Lung (tissue), 12 donors: ENCODE measurements around the gene SRPRB. TPM values are rescaled to one million over a fixed set of nuclear protein-coding genes. Genes with fewer than 3 reads are reported as not detected.

Experiments
- ATAC-seq: fragments of 200-7000 bp; cut with Tn5 transposase; one replicate; pipeline ENCODE4 v1.9.1; 2020; ENCODE audit warnings: moderate number of reproducible peaks; ENCODE audit not compliant: insufficient read depth, low FRiP score
- DNase-seq, 3 donors: peaks; one replicate each; pipeline ENCODE4 v3.0.0-alpha.2; 2013 to 2017
- H3K27ac ChIP-seq, 2 donors: one replicate each; pipeline ENCODE4 v1.5.1; 2013; ENCODE audit warnings: mild to moderate bottlenecking in 2 of 2, moderate library complexity in 2 of 2, control low read depth in 1 of 2, inconsistent platforms in 1 of 2, low read depth in 1 of 2, low read length in 1 of 2
- H3K27me3 ChIP-seq, 3 donors: one replicate each; pipeline ENCODE4 v1.5.1; 2013; ENCODE audit warnings: low read length in 2 of 3; ENCODE audit not compliant: control insufficient read depth in 3 of 3, insufficient read depth in 3 of 3
- H3K36me3 ChIP-seq, 4 donors: one replicate each; pipeline ENCODE4 v1.5.1; 2013; ENCODE audit warnings: low read length in 4 of 4, mild to moderate bottlenecking in 1 of 4, moderate library complexity in 1 of 4; ENCODE audit not compliant: control insufficient read depth in 4 of 4, insufficient read depth in 4 of 4
- H3K4me1 ChIP-seq, 5 donors: one replicate each; pipeline ENCODE4 v1.5.1; 2013; ENCODE audit warnings: low read length in 5 of 5, mild to moderate bottlenecking in 2 of 5, moderate library complexity in 1 of 5; ENCODE audit not compliant: control insufficient read depth in 5 of 5, insufficient read depth in 5 of 5
- H3K4me3 ChIP-seq: one replicate; pipeline ENCODE4 v1.5.1; 2013; ENCODE audit warnings: mild to moderate bottlenecking, control low read depth, moderate library complexity
- H3K9ac ChIP-seq, 2 donors: one replicate each; pipeline ENCODE4 v1.5.1; 2013; ENCODE audit warnings: low read length in 2 of 2, control low read depth in 1 of 2; ENCODE audit not compliant: insufficient read depth in 1 of 2
- H3K9me3 ChIP-seq, 4 donors: one replicate each; pipeline ENCODE4 v1.5.1; 2013; ENCODE audit warnings: low read length in 3 of 4, mild to moderate bottlenecking in 1 of 4, moderate library complexity in 1 of 4; ENCODE audit not compliant: control insufficient read depth in 4 of 4, insufficient read depth in 3 of 4
- CTCF ChIP-seq: IDR thresholded peaks from 2 replicates; pipeline ENCODE4 v1.5.1; 2012; ENCODE audit warnings: mild to moderate bottlenecking; ENCODE audit errors: control extremely low read depth, extremely low read depth
- WGBS, 2 donors: extraction: QIAGEN DNeasy Blood & Tissue Kit; methylation state at CpG; one replicate each; pipeline ENCODE4 v1.1.7; 2013; 5-methylcytosine and 5-hydroxymethylcytosine counted together
- polyA plus RNA-seq, 2 donors: library from polyadenylated mRNA; stranded (reverse); fragments of 200-250 nt; gene quantifications; one replicate each; pipeline ENCODE4 v1.2.1, GENCODE V29; 2013
- total RNA-seq, 2 donors: library from RNA; depleted of rRNA in 1 of 2; stranded (reverse); fragments of >200 nt in 1 of 2; gene quantifications; one replicate each; pipeline ENCODE4 v1.2.1, GENCODE V29; 2014 to 2021
- donor health status: control.
- donor health status: control.
- donor health status: Bipolar disorder and iron deficiency.
- donor health status: healthy.
- donor health status: DM: yes; HTN: yes; CAD: no.

The SRPRB gene
- total and polyA plus RNA-seq, 4 donors = 20.3 to 82.4 (median 39.3) TPM

- TF ChIP-seq CTCF = no peak
- Histone ChIP-seq H3K9me3 (no peaks in the 10 kb centered on the region), H3K27me3 (no peaks in the 10 kb centered on the region), H3K4me1 (no peaks in the 10 kb centered on the region), H3K9ac (no peak overlapping the region), H3K4me3 (no peak overlapping the region), H3K27ac (no peak overlapping the region), H3K36me3 (no peaks in the 10 kb centered on the region)
- ATAC-seq = no peak
- WGBS, 2 donors = 92 to 94% methylated on average over 5 of the region's 5 CpGs
- DNase-seq = no peak
These were observed 54.9 kb downstream of the SRPRB start for GRCh38 chr3:133860519-133860918.

GRCh38 chr3:133862161-133862560 lies 56.5 kb downstream of the SRPRB start:
- Histone ChIP-seq H3K9ac (no peak overlapping the region), H3K4me3 (no peak overlapping the region), H3K36me3 (no peaks in the 10 kb centered on the region), H3K9me3 (no peaks in the 10 kb centered on the region), H3K4me1 (no peaks in the 10 kb centered on the region), H3K27me3 (no peaks in the 10 kb centered on the region), H3K27ac (no peak overlapping the region)
- DNase-seq (no peak), ATAC-seq (no peak)
- TF ChIP-seq CTCF = no peak
- 82 to 91% methylated on average over 4 of the region's 4 CpGs for whole genome bisulfite sequencing, 2 donors

- Histone ChIP-seq H3K4me1 (no peaks in the 10 kb centered on the region), H3K9me3 (no peaks in the 10 kb centered on the region), H3K27ac (no peak overlapping the region), H3K9ac (no peak overlapping the region), H3K36me3 (no peaks in the 10 kb centered on the region), H3K4me3 (no peak overlapping the region), H3K27me3 (no peaks in the 10 kb centered on the region)
- no peak for DNase-seq
- no peak for ATAC-seq
- WGBS, 2 donors = 72 to 79% methylated on average over 10 to 11 of the region's 11 CpGs
- TF ChIP-seq CTCF = no peak
These were observed 58.3 kb downstream of the SRPRB start for GRCh38 chr3:133863911-133864310.

- Histone ChIP-seq H3K27ac (no peak overlapping the region), H3K9ac (no peak overlapping the region), H3K4me1 (no peaks in the 10 kb centered on the region), H3K36me3 (no peaks in the 10 kb centered on the region), H3K4me3 (no peak overlapping the region), H3K9me3 (peaks cover 0 to 1% (median 0%) of the 10 kb centered on the region in 4 donors), H3K27me3 (no peaks in the 10 kb centered on the region)
- DNase-seq = no peak
- 80 to 87% methylated on average over 7 of the region's 7 CpGs for WGBS, 2 donors
- no peak for TF ChIP-seq CTCF
- ATAC-seq = no peak
These were observed 59.0 kb downstream of the SRPRB start for GRCh38 chr3:133864616-133865015.
